K562 (cell line): ENCODE measurements around the gene SENP7. TPM values are rescaled to one million over a fixed set of nuclear protein-coding genes. Genes with fewer than 3 reads are reported as not detected.

Source experiments
- ATAC-seq: fragments of 200-7000 bp; cut with Tn5 transposase; 3 replicates; pipeline ENCODE4 v1.9.1; 2020; ENCODE audit warnings: moderate library complexity
- BruUV-seq: library from RNA; stranded (reverse); fragments of 400-500 nt; replicated peaks from 2 replicates; lab custom pipeline; 2021; lab: Mats Ljungman, UMichigan
- CTCF ChIA-PET: fragments of 300-600 bp; formaldehyde crosslinking; extraction: SDS; loops from one replicate; lab custom pipeline; 2021; ENCODE audit warnings: low intra/inter-chr PET ratio; lab: Yijun Ruan, JAX
- POLR2A ChIA-PET: fragments of 300-600, 350-650 bp; sonication (Branson Sonifier 250); formaldehyde crosslinking; extraction: SDS; loops from one replicate; lab custom pipeline; 2021; ENCODE audit warnings: antibody characterized with exemption, inconsistent platforms; lab: Yijun Ruan, JAX
- DNase-seq, 4 experiments: peaks; one replicate each; pipeline versions ENCODE4 v3.0.0 to v3.0.0-alpha.2; 2011 to 2018; ENCODE audit warnings: low spot score in 3 of 4, mixed read lengths in 3 of 4; ENCODE audit errors: extremely low read depth in 1 of 4
- FAIRE-seq: peaks from 2 replicates; lab custom pipeline; 2011; peaks lifted over from hg19 to GRCh38; lab: Jason Lieb, UNC
- H2AFZ ChIP-seq: 2 replicates; pipeline ENCODE4 v1.6.0; 2011; ENCODE audit warnings: low read depth, low read length, control low read depth, inconsistent platforms
- H3K27ac ChIP-seq: fragments of 200-600 bp; 3 replicates; pipeline ENCODE4 v1.8.0; 2011; ENCODE audit warnings: low read depth, mild to moderate bottlenecking, control low read depth, inconsistent platforms, low read length, moderate library complexity, mixed read lengths; ENCODE audit errors: extremely low read depth
- H3K27me3 ChIP-seq, 2 experiments: fragments of 300-600 bp in 1 of 2; 2 replicates in 1 of 2; 3 replicates in 1 of 2; pipeline versions ENCODE4 v1.6.0 to v1.8.0; 2011; ENCODE audit warnings: inconsistent platforms in 2 of 2, low read length in 2 of 2, mild to moderate bottlenecking in 1 of 2, mixed read lengths in 1 of 2, moderate library complexity in 1 of 2; ENCODE audit not compliant: control insufficient read depth in 2 of 2, insufficient read depth in 2 of 2
- H3K36me3 ChIP-seq: fragments of 300-600 bp; 3 replicates; pipeline ENCODE4 v1.8.0; 2011; ENCODE audit warnings: mild to moderate bottlenecking, low read length, inconsistent platforms; ENCODE audit not compliant: control insufficient read depth, insufficient read depth
- H3K4me1 ChIP-seq, 2 experiments: fragments of 200-600 bp in 1 of 2; replicated peaks in 1 of 2; 2 replicates in 1 of 2; 3 replicates in 1 of 2; pipeline versions ENCODE4 v1.5.1 to v1.8.0; 2011; ENCODE audit warnings: inconsistent platforms in 2 of 2, low read length in 2 of 2, mild to moderate bottlenecking in 1 of 2, mixed read lengths in 1 of 2, moderate library complexity in 1 of 2; ENCODE audit not compliant: control insufficient read depth in 2 of 2, insufficient read depth in 2 of 2
- H3K4me2 ChIP-seq: 2 replicates; pipeline ENCODE4 v1.6.1; 2011; ENCODE audit warnings: low read length, control low read depth, inconsistent platforms, mixed read lengths; ENCODE audit not compliant: insufficient read depth
- H3K4me3 ChIP-seq: fragments of 200-600 bp; sonication (generic), shearing (Covaris generic); 2 replicates; pipeline ENCODE4 v1.5.1; 2016; ENCODE audit warnings: control low read depth, inconsistent platforms
- H3K79me2 ChIP-seq: fragments of 200-600 bp; 3 replicates; pipeline ENCODE4 v1.8.0; 2011; ENCODE audit warnings: low read length, inconsistent platforms; ENCODE audit not compliant: control insufficient read depth, insufficient read depth
- H3K9ac ChIP-seq, 2 experiments: 2 replicates each; pipeline versions ENCODE4 v1.6.0 to v1.6.1; 2011; ENCODE audit warnings: low read depth in 2 of 2, low read length in 2 of 2, control low read depth in 1 of 2, inconsistent platforms in 1 of 2, mild to moderate bottlenecking in 1 of 2, mixed read lengths in 1 of 2; ENCODE audit not compliant: insufficient read depth in 1 of 2
- H3K9me1 ChIP-seq: one replicate; pipeline ENCODE4 v1.6.0; 2011; ENCODE audit warnings: inconsistent platforms, mild to moderate bottlenecking, low read length, moderate library complexity; ENCODE audit not compliant: control insufficient read depth, insufficient read depth
- H3K9me3 ChIP-seq: replicated peaks from 2 replicates; pipeline ENCODE4 v1.5.1; 2011; ENCODE audit warnings: low read depth, low read length, inconsistent platforms; ENCODE audit not compliant: control insufficient read depth, insufficient read depth
- H4K20me1 ChIP-seq: replicated peaks from 2 replicates; pipeline ENCODE4 v1.6.1; 2011; ENCODE audit warnings: low read length, inconsistent platforms, mixed read lengths; ENCODE audit not compliant: control insufficient read depth, insufficient read depth
- DDX20 ChIP-seq: fragments of 450-650 bp; IDR thresholded peaks from 2 replicates; pipeline ENCODE4 v1.6.1; 2016; ENCODE audit warnings: missing genetic modification characterization, low read depth, mild to moderate bottlenecking, missing compliant biosample characterization, moderate library complexity
- JUN ChIP-seq, 2 experiments: sonication (generic) in 1 of 2; formaldehyde crosslinking in 1 of 2; IDR thresholded peaks; 2 replicates each; pipeline versions ENCODE4 v1.6.1 to v1.8.0; 2012 to 2022; ENCODE audit warnings: borderline replicate concordance in 2 of 2, mild to moderate bottlenecking in 2 of 2, improper control_type of control experiment in 1 of 2, low read depth in 1 of 2, low read length in 1 of 2, missing genetic modification reagents in 1 of 2
- MNT ChIP-seq, 2 experiments: fragments of 450-650 bp; conservative IDR thresholded peaks; 2 replicates each; pipeline ENCODE4 v1.6.1; 2017; ENCODE audit warnings: mild to moderate bottlenecking in 2 of 2, moderate library complexity in 2 of 2
- RFX7 ChIP-seq: fragments of 250-450 bp; sonication (Bioruptor Pico); IDR thresholded peaks from 2 replicates; pipeline ENCODE4 v1.5.1; 2021; ENCODE audit warnings: mild to moderate bottlenecking
- SMARCC2 ChIP-seq: fragments of 450-650 bp; IDR thresholded peaks from 2 replicates; pipeline ENCODE4 v1.6.1; 2017; ENCODE audit warnings: antibody characterized with exemption, moderate library complexity, mild to moderate bottlenecking, low read depth
- TCF7L2 ChIP-seq: fragments of 150-350 bp; IDR thresholded peaks from 2 replicates; pipeline ENCODE4 v1.6.1; 2016; ENCODE audit warnings: low read depth, mild to moderate bottlenecking, low read length, moderate library complexity
- ZNF431 ChIP-seq: sonication (generic); formaldehyde crosslinking; IDR thresholded peaks from 2 replicates; pipeline ENCODE4 v1.8.0; 2022; ENCODE audit warnings: mild to moderate bottlenecking, missing genetic modification reagents
- ZNF639 ChIP-seq, 2 experiments: fragments of 200-800 bp in 1 of 2; sonication (Bioruptor generic) in 1 of 2; sonication (generic) in 1 of 2; formaldehyde crosslinking in 1 of 2; IDR thresholded peaks in 1 of 2; conservative IDR thresholded peaks in 1 of 2; 2 replicates each; pipeline versions ENCODE4 v1.5.0 to v1.6.1; 2016 to 2020; ENCODE audit warnings: missing compliant biosample characterization in 1 of 2, missing genetic modification characterization in 1 of 2, missing genetic modification reagents in 1 of 2
- in situ Hi-C: fragments of 300-500 bp; cut with MboI; formaldehyde crosslinking; loops from 4 replicates; pipeline ENCODE4 v1.15.0; 2018; ENCODE audit warnings: inconsistent platforms, mixed read lengths
- intact Hi-C: fragments of 100-400 bp; cut with micrococcal nuclease; formaldehyde crosslinking; loops from 2 replicates; pipeline ENCODE4 v1.14.2; 2022
- polyA plus RNA-seq, 8 experiments: library from polyadenylated mRNA; depleted of rRNA in 4 of 8; stranded (reverse) in 5 of 8; unstranded in 3 of 8; fragments of >200 nt; fragmentation: Nextera tagmentation in 2 of 8; fragmentation: Illumina TruSeq in 1 of 8; extraction: Ambion mirVana in 2 of 8; extraction: Trizol in 1 of 8; gene quantifications; 2 replicates each; pipeline versions ENCODE4 v1.2.1 to v1.2.3, GENCODE V29; 2011 to 2014; ENCODE audit warnings: inconsistent platforms in 1 of 8, missing spikeins in 1 of 8
- total RNA-seq, 7 experiments: library from RNA; depleted of rRNA in 6 of 7; stranded (reverse); fragments of >200 nt in 6 of 7; fragmentation: Illumina TruSeq in 2 of 7; extraction: Trizol in 2 of 7; gene quantifications; 2 replicates each; pipeline versions ENCODE4 v1.2.1 to v1.2.3, GENCODE V29; 2011 to 2021; ENCODE audit warnings: low replicate concordance in 1 of 7
- TF ChIP-seq, protein P1 (sequence below): sonication (generic); formaldehyde crosslinking; IDR thresholded peaks from 2 replicates; pipeline ENCODE4 v1.8.0; 2022; ENCODE audit warnings: missing genetic modification reagents, mild to moderate bottlenecking, borderline replicate concordance
- TF ChIP-seq, protein P2 (sequence below): fragments of 200-800 bp; sonication (Bioruptor generic); IDR thresholded peaks from 2 replicates; pipeline ENCODE4 v1.6.1; 2017; ENCODE audit warnings: missing genetic modification characterization, missing compliant biosample characterization

Gene SENP7
- total and polyA plus RNA-seq, 9 of the 15 experiments (the other 6 are each of a cell fraction or from before 2014, with no cell fraction given): 4.1 to 21.9 (median 10.7) TPM

- no TSS peak for BruUV-seq
- ATAC-seq (no peak), FAIRE-seq (no peak), DNase-seq (no peak)
- Histone ChIP-seq H3K9me1 (no peaks in the 10 kb centered on the region), H3K9ac (no peak overlapping the region), H3K79me2 (no peaks in the 10 kb centered on the region), H3K4me2 (no peak overlapping the region), H4K20me1 (no peaks in the 10 kb centered on the region), H3K4me1 (no peaks in the 10 kb centered on the region), H3K36me3 (no peaks in the 10 kb centered on the region), H3K4me3 (no peak overlapping the region), H2AFZ (no peak overlapping the region), H3K9me3 (no peaks in the 10 kb centered on the region), H3K27me3 (no peaks in the 10 kb centered on the region), H3K27ac (no peak overlapping the region)
- intact Hi-C loops: no loop called here
- ChIA-PET CTCF (no interaction called here), POLR2A (interaction anchor here (1.2 kb wide), 1 partner anchor 9 kb away, joined by 4 read pairs; no protein-coding TSS in a partner anchor)
- in situ Hi-C loops: no loop called here
- TF ChIP-seq, protein P1, sequence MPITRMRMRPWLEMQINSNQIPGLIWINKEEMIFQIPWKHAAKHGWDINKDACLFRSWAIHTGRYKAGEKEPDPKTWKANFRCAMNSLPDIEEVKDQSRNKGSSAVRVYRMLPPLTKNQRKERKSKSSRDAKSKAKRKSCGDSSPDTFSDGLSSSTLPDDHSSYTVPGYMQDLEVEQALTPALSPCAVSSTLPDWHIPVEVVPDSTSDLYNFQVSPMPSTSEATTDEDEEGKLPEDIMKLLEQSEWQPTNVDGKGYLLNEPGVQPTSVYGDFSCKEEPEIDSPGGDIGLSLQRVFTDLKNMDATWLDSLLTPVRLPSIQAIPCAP (CRISPR knock-in tag): no peak
- TF ChIP-seq DDX20 (tag) (no peak), TCF7L2 (no peak), RFX7 (no peak), MNT (conservative IDR thresholded peaks at IDR 0.05) (no peak), JUN (IDR thresholded peaks at IDR 0.05; ENCODE audit: borderline replicate concordance, low read depth, low read length) (no peak), JUN (CRISPR knock-in tag; IDR thresholded peaks at IDR 0.05; ENCODE audit: borderline replicate concordance) (no peak), ZNF639 (CRISPR knock-in tag; conservative IDR thresholded peaks at IDR 0.05 in 1 of 2, IDR thresholded peaks at IDR 0.05 in 1 of 2) (no peak), ZNF431 (CRISPR knock-in tag) (no peak), SMARCC2 (no peak)
- TF ChIP-seq, protein P2, sequence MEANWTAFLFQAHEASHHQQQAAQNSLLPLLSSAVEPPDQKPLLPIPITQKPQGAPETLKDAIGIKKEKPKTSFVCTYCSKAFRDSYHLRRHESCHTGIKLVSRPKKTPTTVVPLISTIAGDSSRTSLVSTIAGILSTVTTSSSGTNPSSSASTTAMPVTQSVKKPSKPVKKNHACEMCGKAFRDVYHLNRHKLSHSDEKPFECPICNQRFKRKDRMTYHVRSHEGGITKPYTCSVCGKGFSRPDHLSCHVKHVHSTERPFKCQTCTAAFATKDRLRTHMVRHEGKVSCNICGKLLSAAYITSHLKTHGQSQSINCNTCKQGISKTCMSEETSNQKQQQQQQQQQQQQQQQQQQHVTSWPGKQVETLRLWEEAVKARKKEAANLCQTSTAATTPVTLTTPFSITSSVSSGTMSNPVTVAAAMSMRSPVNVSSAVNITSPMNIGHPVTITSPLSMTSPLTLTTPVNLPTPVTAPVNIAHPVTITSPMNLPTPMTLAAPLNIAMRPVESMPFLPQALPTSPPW (CRISPR knock-in tag): no peak
Observed at GRCh38 chr3:101303836-101304235, 209.2 kb downstream of the SENP7 start.
